Measurements from ENCODE around the gene LPP. TPM values are rescaled to one million over a fixed set of nuclear protein-coding genes. Genes with fewer than 3 reads are reported as not detected.
A peak's percentile ranks its signal among the peaks of the same experiment; 100 is the strongest.

LPP gene
- polyA plus RNA-seq, 3 donors, result 14.1 to 23.2 (median 15.3) TPM

- Mint-ChIP-seq H3K4me1 (peaks cover 16% of the 10 kb centered on the region), H3K27ac (peak overlapping the region in 5 of 7 donors; percentile 50 to 78 (median 69)), H3K4me3 (no peak overlapping the region), H3K27me3 (ENCODE audit: low read depth in 3 of 3) (peaks cover 0 to 3% (median 0%) of the 10 kb centered on the region in 3 donors), H3K9me3 (peaks cover 0 to 3% (median 0%) of the 10 kb centered on the region in 7 donors), H3K36me3 (peaks cover 2 to 3% of the 10 kb centered on the region in 2 donors)
- no peak for DNase-seq
- Histone ChIP-seq H3K36me3 (replicated peaks in 1 of 2; ENCODE audit: control insufficient read depth in 1 of 2, insufficient read depth in 2 of 2, low read length in 2 of 2) (no peaks in the 10 kb centered on the region), H3K9ac (ENCODE audit: insufficient read depth, low read length, poor library complexity, severe bottlenecking) (no peak overlapping the region), H4K20me1 (ENCODE audit: insufficient read depth, low read length) (no peaks in the 10 kb centered on the region), H3K27ac (ENCODE audit: low read depth in 1 of 2, low read length in 2 of 2) (no peak overlapping the region), H3K9me3 (replicated peaks in 1 of 2; ENCODE audit: control insufficient read depth in 1 of 2, insufficient read depth in 1 of 2, low read length in 2 of 2) (no peaks in the 10 kb centered on the region), H3K4me3 (replicated peaks in 1 of 3; ENCODE audit: low read depth in 2 of 3, low read length in 3 of 3) (no peak overlapping the region), H2AFZ (ENCODE audit: insufficient read depth, low read depth, low read length, poor library complexity, severe bottlenecking) (no peak overlapping the region), H3K79me2 (ENCODE audit: insufficient read depth, low read length) (no peaks in the 10 kb centered on the region), H3K4me2 (replicated peaks; ENCODE audit: extremely low read depth, low read length, poor library complexity, severe bottlenecking) (no peak overlapping the region), H3K4me1 (ENCODE audit: control insufficient read depth in 1 of 2, insufficient read depth in 2 of 2, low read length in 2 of 2) (peaks cover 11 to 13% of the 10 kb centered on the region in 2 donors), H3K27me3 (ENCODE audit: control insufficient read depth in 2 of 2, insufficient read depth in 2 of 2, low read length in 2 of 2) (no peaks in the 10 kb centered on the region)
- TF ChIP-seq, protein P1, sequence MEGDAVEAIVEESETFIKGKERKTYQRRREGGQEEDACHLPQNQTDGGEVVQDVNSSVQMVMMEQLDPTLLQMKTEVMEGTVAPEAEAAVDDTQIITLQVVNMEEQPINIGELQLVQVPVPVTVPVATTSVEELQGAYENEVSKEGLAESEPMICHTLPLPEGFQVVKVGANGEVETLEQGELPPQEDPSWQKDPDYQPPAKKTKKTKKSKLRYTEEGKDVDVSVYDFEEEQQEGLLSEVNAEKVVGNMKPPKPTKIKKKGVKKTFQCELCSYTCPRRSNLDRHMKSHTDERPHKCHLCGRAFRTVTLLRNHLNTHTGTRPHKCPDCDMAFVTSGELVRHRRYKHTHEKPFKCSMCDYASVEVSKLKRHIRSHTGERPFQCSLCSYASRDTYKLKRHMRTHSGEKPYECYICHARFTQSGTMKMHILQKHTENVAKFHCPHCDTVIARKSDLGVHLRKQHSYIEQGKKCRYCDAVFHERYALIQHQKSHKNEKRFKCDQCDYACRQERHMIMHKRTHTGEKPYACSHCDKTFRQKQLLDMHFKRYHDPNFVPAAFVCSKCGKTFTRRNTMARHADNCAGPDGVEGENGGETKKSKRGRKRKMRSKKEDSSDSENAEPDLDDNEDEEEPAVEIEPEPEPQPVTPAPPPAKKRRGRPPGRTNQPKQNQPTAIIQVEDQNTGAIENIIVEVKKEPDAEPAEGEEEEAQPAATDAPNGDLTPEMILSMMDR (IDR thresholded peaks at IDR 0.05), result no peak
- 95% methylated on average over 2 of the region's 3 CpGs for WGBS (ENCODE audit: insufficient coverage)
- intact Hi-C loops (cut with micrococcal nuclease), result no loop called here
Observed at GRCh38 chr3:188316723-188317070, 162.7 kb downstream of the LPP start.

DNA sequence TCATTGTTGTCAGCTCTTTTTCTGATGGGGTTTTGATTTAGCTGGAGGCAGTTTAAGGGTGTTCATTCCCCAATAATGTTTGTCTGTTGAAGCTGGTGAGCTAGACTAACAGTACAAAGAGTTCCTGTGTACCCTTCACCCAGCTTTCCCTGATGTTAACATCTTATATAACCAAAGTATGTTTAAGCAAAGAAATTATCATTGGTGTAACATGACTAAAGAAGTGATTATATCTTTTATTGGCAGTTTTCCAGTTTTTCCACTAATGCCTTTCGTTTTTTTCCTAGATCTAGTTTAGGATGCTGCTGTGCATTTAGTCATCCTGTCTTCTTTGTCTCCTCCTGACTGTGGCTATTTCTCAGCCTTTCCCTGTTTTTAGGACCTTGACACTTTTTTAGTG lies 165.6 kb downstream of the LPP start:
- H3K36me3 ChIP-seq (replicated peaks in 1 of 2; ENCODE audit: control insufficient read depth in 1 of 2, insufficient read depth in 2 of 2, low read length in 2 of 2), result no peaks in the 10 kb centered on the region
- TF ChIP-seq, protein P1 (IDR thresholded peaks at IDR 0.05), result no peak
- Mint-ChIP-seq H3K27ac (no peak overlapping the region), H3K27me3 (ENCODE audit: low read depth in 3 of 3) (peaks cover 0 to 3% (median 0%) of the 10 kb centered on the region in 3 donors), H3K9me3 (peaks cover 0 to 3% (median 0%) of the 10 kb centered on the region in 7 donors), H3K36me3 (peaks cover 3 to 7% of the 10 kb centered on the region in 2 donors), H3K4me3 (no peak overlapping the region), H3K4me1 (peaks cover 16% of the 10 kb centered on the region)
- peaks cover 11 to 13% of the 10 kb centered on the region in 2 donors for H3K4me1 ChIP-seq (ENCODE audit: control insufficient read depth in 1 of 2, insufficient read depth in 2 of 2, low read length in 2 of 2)
- H3K27ac ChIP-seq (ENCODE audit: low read depth in 1 of 2, low read length in 2 of 2), result no peak overlapping the region
- no peak overlapping the region for H3K9ac ChIP-seq (ENCODE audit: insufficient read depth, low read length, poor library complexity, severe bottlenecking)
- no peak overlapping the region for H3K4me2 ChIP-seq (replicated peaks; ENCODE audit: extremely low read depth, low read length, poor library complexity, severe bottlenecking)
- no peaks in the 10 kb centered on the region for H3K27me3 ChIP-seq (ENCODE audit: control insufficient read depth in 2 of 2, insufficient read depth in 2 of 2, low read length in 2 of 2)
- H3K79me2 ChIP-seq (ENCODE audit: insufficient read depth, low read length), result no peaks in the 10 kb centered on the region
- intact Hi-C loops (cut with micrococcal nuclease), result no loop called here
- H3K4me3 ChIP-seq (replicated peaks in 1 of 3; ENCODE audit: low read depth in 2 of 3, low read length in 3 of 3), result no peak overlapping the region
- no peaks in the 10 kb centered on the region for H3K9me3 ChIP-seq (replicated peaks in 1 of 2; ENCODE audit: control insufficient read depth in 1 of 2, insufficient read depth in 1 of 2, low read length in 2 of 2)
- no CpG with 5 or more reads among the region's 1 CpG for WGBS (ENCODE audit: insufficient coverage)
- no peak overlapping the region for H2AFZ ChIP-seq (ENCODE audit: insufficient read depth, low read depth, low read length, poor library complexity, severe bottlenecking)
- H4K20me1 ChIP-seq (ENCODE audit: insufficient read depth, low read length), result no peaks in the 10 kb centered on the region
- no peak for DNase-seq

All from CD14-positive monocyte (primary cell).